ENCODE results near the gene OR4K5.

DNA sequence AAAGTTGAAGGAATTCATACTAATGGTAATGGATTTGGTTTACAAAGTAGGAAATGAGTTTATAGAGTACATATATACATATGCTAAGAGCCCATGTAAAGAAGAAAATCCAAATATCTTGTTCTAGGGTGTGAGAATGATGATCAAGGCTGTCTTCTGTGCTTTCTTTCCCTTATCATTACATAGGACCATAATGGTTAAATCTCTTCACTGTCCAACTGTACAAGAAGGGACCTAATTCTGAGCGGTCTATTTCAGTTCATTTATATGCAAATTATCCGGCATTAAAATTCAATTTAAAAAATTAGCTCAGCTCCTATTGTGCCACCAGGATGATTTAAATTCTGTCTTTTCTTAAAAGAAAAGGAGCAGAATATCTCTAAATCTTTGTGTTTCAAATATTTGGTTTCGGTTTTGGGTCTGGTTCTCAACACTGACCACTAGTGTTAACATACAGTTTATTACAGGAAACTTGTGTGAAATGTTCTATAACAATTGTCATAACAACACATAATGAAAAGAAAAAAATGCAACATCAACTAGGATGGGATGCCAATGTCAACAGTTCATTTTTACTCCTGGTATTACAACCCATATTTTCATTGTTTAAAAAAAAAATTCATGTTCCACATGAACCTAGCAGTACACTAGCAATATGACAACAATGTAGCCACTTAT, 27.1 kb downstream of the OR4K5 start:
- TF ChIP-seq, protein P1, sequence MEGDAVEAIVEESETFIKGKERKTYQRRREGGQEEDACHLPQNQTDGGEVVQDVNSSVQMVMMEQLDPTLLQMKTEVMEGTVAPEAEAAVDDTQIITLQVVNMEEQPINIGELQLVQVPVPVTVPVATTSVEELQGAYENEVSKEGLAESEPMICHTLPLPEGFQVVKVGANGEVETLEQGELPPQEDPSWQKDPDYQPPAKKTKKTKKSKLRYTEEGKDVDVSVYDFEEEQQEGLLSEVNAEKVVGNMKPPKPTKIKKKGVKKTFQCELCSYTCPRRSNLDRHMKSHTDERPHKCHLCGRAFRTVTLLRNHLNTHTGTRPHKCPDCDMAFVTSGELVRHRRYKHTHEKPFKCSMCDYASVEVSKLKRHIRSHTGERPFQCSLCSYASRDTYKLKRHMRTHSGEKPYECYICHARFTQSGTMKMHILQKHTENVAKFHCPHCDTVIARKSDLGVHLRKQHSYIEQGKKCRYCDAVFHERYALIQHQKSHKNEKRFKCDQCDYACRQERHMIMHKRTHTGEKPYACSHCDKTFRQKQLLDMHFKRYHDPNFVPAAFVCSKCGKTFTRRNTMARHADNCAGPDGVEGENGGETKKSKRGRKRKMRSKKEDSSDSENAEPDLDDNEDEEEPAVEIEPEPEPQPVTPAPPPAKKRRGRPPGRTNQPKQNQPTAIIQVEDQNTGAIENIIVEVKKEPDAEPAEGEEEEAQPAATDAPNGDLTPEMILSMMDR (IDR thresholded peaks at IDR 0.05) = no peak
- TF ChIP-seq POLR2A (IDR thresholded peaks at IDR 0.05) = no peak
